Head of caudate nucleus (tissue), 42 donors: Measurements from ENCODE around the gene C10orf143.

Experiments
- DNase-seq, 42 donors: peaks; one replicate each; pipeline versions ENCODE4 v3.0.0 to v3.0.0-alpha.2; 2020 to 2021; ENCODE audit warnings: mixed read lengths in 7 of 42
- intact Hi-C: fragments of 100-400 bp; cut with DNase I; formaldehyde crosslinking; loops from one replicate; pipeline ENCODE4 v1.15.0; 2022

The C10orf143 gene

DNA sequence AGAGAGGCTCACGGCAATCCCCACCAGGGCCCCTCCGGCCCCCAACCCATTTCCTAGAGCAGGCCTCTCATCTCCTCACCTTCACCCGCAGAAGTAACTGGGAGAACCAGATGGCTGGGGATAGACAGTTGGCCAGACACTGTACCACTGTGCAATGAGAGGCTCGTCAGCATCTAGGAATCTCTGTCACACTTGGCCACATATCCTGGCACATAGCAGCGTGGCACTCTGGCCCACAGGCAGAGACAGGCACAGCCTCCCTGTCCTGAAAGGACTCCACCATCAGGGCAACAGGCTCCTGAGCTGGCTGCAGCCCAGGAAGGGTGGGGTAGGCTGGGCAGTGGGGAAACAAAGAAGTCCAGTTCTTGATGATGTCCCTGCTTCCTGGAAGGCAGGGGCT, 45.8 kb downstream of the C10orf143 start:
- intact Hi-C loops = no loop called here
- no peak for DNase-seq

DNA sequence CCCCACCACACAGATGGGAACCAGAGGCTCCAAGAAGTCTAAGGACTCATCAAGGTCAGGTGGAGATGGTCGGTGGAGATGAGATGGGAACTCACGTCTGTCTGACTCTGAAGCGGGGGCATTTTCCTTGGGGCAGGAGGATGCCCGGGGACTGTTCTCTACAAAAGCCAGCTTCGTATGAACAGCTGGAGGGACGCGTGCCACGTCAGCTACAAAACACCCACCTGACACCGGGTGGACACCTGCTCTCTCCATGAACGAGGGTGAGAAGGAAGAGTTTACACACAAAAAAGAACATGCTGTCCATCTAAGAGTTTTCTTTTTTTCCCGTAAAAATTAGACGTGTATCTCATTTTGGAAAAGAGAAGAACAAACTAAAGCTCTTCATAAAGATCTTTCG, 47.7 kb downstream of the C10orf143 start:
- intact Hi-C loops = no loop called here
- DNase-seq = no peak

DNA sequence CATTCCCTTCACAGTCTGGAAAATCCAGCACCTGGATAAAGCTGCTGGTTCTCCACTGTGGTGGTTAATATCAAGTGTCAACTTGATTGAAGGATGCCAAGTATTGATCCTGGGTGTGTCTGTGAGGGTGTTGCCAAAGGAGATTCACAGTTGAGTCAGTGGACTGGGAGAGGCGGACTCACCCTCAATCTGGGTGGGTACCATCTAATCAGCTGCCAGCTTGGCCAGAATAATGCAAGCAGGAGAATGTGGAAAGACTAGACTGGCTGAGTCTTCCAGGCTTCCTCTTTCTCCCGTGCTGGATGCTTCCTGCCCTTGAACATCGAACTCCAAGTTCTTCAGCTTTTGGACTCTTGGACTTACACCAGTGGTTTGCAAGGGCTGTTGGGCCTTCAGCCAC, 48.4 kb downstream of the C10orf143 start:
- intact Hi-C loops = no loop called here

GRCh38 chr10:130061760-130062159, 48.9 kb downstream of the C10orf143 start:
- no peak for DNase-seq
- intact Hi-C loops = no loop called here

More for the DNA sequence above, 48.4 kb downstream of the C10orf143 start:
- DNase-seq = no peak

- DNase-seq = no peak
- intact Hi-C loops = no loop called here
Measured at GRCh38 chr10:130054021-130054420, 56.6 kb downstream of the C10orf143 start.

DNA sequence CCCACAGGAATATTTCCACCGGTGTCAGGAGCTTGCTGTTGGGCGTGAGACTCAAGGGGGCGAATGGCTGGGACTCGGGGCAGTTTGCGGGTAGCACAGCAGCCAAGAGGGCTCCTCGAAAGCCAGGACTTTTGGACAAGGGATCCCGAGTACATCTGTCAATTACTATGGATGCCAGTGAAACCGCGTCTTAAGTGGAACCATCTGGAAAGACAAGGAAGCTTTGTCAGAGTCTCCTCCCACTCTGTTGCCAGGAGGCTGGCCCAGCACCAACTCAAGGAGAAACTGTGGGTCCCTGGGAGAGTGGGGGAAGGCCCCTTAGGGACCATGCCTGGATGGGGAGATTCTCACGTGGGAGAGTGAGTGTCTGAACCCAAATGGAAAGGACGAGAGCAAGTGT, 57.1 kb downstream of the C10orf143 start:
- intact Hi-C loops = no loop called here
- DNase-seq = no peak

DNA sequence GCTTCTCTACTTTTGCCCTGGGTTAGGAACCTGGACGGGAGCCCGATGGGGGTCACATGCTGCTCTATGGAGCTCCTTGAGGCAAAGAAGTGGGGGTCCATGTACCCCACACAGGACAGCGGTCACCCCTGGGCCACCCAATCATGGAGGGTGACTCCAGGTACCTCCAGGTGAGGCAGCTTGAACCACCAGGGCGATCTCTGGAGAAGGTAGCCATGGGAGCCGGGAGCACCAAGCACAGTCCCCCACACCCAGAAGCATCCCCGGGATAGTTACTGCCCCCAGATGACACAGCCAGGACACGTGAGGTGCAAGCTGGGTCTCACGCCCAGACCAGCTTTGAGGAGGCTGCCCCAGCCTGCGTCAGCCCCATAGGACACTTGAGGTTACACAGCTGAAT, 58.4 kb downstream of the C10orf143 start:
- DNase-seq = no peak
- intact Hi-C loops = no loop called here

DNA sequence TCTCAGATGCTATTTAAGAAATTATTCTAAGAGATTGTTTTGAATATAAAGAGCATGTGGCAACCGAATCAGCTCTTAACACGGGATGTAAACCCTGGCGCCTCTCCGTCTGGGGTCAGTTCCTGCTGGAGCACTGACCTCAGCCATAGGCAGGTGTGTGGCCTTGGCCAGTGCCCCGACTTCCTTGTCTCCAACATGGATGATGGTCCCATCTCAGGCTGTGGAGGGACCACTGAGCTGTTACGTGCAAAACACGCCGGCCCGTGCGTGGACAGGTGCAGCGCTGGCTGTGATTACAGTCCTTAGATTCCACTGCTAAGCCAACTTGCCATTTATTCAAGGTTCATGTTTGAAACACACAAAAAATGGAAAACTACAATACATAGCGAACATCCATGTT, 59.9 kb downstream of the C10orf143 start:
- intact Hi-C loops = no loop called here
- DNase-seq = peak in 2 of 42 donors; percentile 9 to 41

GRCh38 chr10:130049987-130050386, 60.6 kb downstream of the C10orf143 start:
- intact Hi-C loops = no loop called here
- peak in 2 of 42 donors; percentile 14 to 21 for DNase-seq

- intact Hi-C loops = no loop called here
- peak in 2 of 42 donors; percentile 1 to 5 for DNase-seq
Measured at GRCh38 chr10:130049244-130049643, 61.4 kb downstream of the C10orf143 start.

DNA sequence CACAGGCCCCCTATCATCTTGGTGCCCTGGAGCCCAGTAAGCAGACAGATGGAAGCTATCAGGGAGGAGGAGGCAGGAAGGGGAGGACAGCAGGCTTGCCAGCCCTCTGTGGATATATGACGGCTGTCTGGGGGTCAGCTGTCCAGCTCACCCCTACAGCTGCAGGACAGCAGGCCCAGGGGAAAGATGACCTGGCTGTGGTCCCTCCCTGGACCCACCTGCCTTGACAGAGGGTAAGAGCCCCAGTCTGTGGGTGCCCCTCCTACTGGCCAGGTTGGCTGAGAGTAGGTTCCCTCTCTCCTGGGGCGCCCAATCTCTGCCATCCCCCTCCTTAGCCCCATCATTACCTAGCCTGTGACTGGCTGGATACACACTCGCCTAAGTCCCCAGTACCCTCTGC, 62.5 kb downstream of the C10orf143 start:
- peak in 2 of 42 donors; percentile 0 to 5 for DNase-seq
- intact Hi-C loops = no loop called here

- intact Hi-C loops = no loop called here
- peak in 2 of 42 donors; percentile 4 to 7 for DNase-seq
Measured at GRCh38 chr10:130047336-130047735, 63.3 kb downstream of the C10orf143 start.

GRCh38 chr10:130046591-130046990, 64.0 kb downstream of the C10orf143 start:
- intact Hi-C loops = no loop called here
- DNase-seq = peak in 4 of 42 donors; percentile 7 to 31 (median 8)

DNA sequence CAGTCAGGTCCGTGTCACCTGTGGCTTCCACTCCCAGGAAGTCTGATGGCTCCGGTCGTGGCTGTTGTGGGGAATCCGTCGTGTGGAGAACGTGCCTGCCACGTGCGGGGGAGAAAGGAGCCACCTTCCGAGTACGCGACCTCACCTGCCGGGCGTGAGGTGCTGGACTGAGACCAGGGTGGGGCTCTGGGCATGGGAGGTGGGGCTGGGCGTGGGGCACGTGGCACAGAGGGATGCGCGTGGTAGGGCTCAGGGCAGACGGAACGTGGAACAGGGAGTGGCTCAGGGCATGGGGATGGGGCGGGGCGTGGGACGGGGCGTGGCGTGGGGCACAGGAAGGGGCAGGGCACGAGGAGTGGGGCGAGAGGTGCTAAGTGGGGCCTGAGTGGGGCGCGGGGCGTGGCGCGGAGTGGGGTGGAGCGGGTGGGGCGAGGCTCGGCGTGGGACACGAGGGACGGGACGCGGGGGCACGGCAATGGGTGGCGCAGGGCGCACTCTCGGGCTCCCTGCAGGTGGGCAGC, 64.8 kb downstream of the C10orf143 start:
- peak in 2 of 42 donors; percentile 9 for DNase-seq
- intact Hi-C loops = no loop called here

DNA sequence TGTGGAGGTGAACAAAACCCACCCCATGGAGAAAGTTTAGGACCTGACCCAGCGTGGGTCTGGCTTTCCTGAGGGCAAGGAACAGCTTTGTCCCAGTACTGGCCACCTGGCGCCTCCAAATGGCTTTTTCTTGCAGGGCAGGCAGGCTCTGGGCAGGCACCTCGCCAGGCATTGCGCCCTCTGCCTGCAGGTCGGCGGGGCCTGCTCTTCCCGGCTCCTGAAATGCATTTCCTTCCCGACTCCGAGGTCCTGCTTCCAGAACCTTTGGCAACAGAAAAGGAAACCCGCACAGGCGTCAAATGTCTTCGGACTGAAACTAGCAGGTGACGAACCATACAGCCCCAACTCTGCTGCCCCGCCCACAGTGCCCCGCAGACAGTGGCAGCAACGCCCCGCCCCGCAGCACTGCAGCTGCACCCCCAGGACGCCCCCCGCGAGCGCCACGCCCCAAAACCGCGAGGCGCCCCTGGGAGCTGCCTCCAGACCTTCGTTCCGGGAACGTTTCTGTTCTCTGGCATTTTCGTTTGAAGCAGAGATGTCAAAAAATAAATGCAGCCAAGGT, 65.5 kb downstream of the C10orf143 start:
- intact Hi-C loops = no loop called here
- peak in 3 of 42 donors; percentile 9 to 33 (median 13) for DNase-seq

DNA sequence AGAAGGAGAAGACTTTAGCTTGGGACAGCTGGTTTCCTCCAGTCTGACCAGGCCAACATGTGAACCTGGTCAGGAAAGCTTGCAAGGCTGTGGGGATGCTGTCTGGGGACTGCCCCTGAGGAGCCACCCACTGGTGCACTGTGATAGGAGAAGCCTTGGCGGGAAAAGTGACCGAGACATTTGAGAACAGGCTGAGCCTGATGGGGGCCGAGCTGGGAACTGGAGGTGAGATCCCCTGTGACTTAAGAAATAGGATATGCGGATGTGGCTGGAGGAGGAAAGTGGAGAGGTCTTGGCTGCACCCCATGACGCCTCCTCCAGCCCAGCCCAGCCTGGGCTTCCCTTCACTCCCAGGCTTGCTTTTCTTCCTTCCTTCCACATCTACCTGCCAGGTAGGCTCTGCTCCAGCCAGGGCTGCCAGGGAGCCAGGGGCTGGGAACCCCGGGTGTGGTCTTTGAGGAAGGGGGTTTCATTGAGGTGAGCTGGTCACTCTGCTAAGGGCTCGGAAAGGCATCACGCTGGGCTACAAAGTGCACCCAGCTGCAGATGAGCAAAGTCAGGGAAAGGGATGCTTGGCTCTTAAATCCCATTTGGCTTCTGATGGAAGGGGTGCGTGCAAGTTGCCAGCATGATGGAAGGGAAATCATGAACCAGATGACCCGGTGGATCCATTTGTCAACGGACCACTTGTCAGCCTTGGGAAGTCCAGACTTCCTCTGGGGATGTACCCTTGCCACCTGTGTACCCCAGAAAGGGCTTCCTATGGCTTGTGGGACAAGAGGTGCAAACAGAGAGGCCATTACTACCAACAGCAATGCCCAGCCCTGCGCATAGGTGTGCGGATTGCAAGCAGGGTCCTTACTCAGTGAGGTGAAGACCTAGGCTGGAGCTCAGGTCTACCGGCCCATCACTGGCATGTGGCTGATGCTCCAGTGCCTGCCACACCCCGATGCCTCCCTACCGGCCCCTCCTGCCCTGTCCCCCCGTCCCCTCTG, 66.3 kb downstream of the C10orf143 start:
- peak in 2 of 42 donors; percentile 1 to 4 for DNase-seq
- intact Hi-C loops = no loop called here

DNA sequence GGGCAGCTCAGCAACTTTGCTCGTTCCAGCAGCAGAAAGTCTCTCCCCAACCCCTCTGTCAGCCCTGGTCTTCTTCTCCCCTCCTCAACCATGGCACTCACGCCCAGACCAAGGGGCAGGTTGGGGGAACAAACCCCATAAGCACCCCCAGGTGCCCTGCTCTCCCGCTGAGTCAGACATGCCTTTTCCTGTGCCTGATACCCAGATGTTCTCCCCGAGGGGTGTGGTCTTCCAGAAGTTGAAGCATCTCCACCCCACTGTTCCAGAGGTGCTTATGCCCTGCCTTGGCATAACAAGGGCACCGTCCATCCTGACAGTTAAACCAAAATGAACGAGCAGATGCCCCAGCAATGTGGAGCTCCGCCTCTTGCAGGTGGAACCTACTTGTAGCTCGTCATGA, 67.1 kb downstream of the C10orf143 start:
- DNase-seq = peak in 3 of 42 donors; percentile 2 to 18 (median 7)
- intact Hi-C loops = no loop called here

DNA sequence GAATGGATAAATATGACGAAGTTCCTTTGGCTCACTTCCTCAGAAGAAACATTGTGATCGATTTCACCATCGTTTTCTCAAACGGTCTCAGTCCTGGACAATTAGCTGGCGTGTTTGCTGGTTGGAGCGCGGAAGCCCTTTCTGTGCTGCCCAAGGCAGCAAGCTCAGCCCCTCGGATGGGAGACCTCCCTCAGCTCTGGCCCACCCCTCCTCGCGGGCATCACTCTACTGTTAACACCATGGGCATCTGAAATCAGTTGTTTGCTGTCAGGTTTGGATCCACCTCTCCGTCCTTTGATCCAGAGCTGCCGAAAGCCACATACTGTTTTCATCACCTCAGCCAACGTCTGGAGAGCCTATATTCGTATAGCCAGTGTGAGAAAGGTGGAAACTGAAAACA, 68.2 kb downstream of the C10orf143 start:
- peak in 4 of 42 donors; percentile 1 to 30 (median 16) for DNase-seq
- intact Hi-C loops = no loop called here

GRCh38 chr10:130041451-130042371, 68.9 kb downstream of the C10orf143 start:
- intact Hi-C loops = no loop called here
- DNase-seq = peak in 2 of 42 donors; percentile 1 to 10
